GM23338 (cell line): ENCODE results near the gene DCAF10. TPM values are rescaled to one million over a fixed set of nuclear protein-coding genes. Genes with fewer than 3 reads are reported as not detected.

Source experiments
- ATAC-seq: fragments of 200-7000 bp; cut with Tn5 transposase; 3 replicates; pipeline ENCODE4 v1.9.1; 2020
- DNase-seq: peaks from one replicate; pipeline ENCODE4 v3.0.0-alpha.2; 2015; ENCODE audit warnings: low spot score
- H2AFZ ChIP-seq: fragments of 200-600 bp; sonication (generic); 2 replicates; pipeline ENCODE4 v1.8.0; 2016; ENCODE audit warnings: antibody characterized with exemption, mild to moderate bottlenecking, moderate library complexity
- H3F3A ChIP-seq: fragments of 200-600 bp; sonication (generic); replicated peaks from 2 replicates; pipeline ENCODE4 v1.8.0; 2017; ENCODE audit warnings: antibody characterized with exemption, mixed run types, low read depth
- H3K27ac ChIP-seq: fragments of 200-600 bp; sonication (generic); 2 replicates; pipeline ENCODE4 v1.6.1; 2016; ENCODE audit warnings: low read depth
- H3K27me3 ChIP-seq: fragments of 200-600 bp; sonication (generic); 2 replicates; pipeline ENCODE4 v1.8.0; 2016; ENCODE audit warnings: mild to moderate bottlenecking, mixed run types, moderate library complexity; ENCODE audit not compliant: insufficient read depth
- H3K36me3 ChIP-seq: fragments of 200-600 bp; sonication (generic); 2 replicates; pipeline ENCODE4 v1.8.0; 2016; ENCODE audit warnings: mild to moderate bottlenecking; ENCODE audit not compliant: insufficient read depth
- H3K4me1 ChIP-seq: fragments of 200-600 bp; sonication (generic); 2 replicates; pipeline ENCODE4 v1.8.0; 2016; ENCODE audit warnings: mild to moderate bottlenecking, moderate library complexity; ENCODE audit not compliant: insufficient read depth
- H3K4me2 ChIP-seq: fragments of 200-600 bp; sonication (generic); 2 replicates; pipeline ENCODE4 v1.7.1; 2017; ENCODE audit warnings: mixed run types
- H3K4me3 ChIP-seq: fragments of 200-600 bp; sonication (generic); 2 replicates; pipeline ENCODE4 v1.6.1; 2016; ENCODE audit warnings: mixed run types
- H3K79me2 ChIP-seq: fragments of 200-600 bp; sonication (generic); replicated peaks from 2 replicates; pipeline ENCODE4 v1.8.0; 2017; ENCODE audit warnings: mild to moderate bottlenecking; ENCODE audit not compliant: insufficient read depth
- H3K9me2 ChIP-seq: fragments of 200-600 bp; sonication (generic); 2 replicates; pipeline ENCODE4 v1.8.0; 2017; ENCODE audit not compliant: insufficient read depth
- H4K20me1 ChIP-seq: fragments of 200-600 bp; sonication (generic); replicated peaks from 2 replicates; pipeline ENCODE4 v1.8.0; 2017; ENCODE audit warnings: mild to moderate bottlenecking; ENCODE audit not compliant: insufficient read depth
- H3K27ac Mint-ChIP-seq: 2 replicates; pipeline ENCODE4 v1.8.0; 2020; ENCODE audit warnings: inconsistent platforms, mild to moderate bottlenecking, moderate library complexity, mixed read lengths
- H3K27me3 Mint-ChIP-seq: 3 replicates; pipeline ENCODE4 v1.8.0; 2022; ENCODE audit warnings: low read depth, mild to moderate bottlenecking, moderate library complexity, mixed read lengths, inconsistent platforms; ENCODE audit not compliant: insufficient read depth, poor library complexity
- H3K36me3 Mint-ChIP-seq: 3 replicates; pipeline ENCODE4 v1.8.0; 2021; ENCODE audit warnings: low read depth, mild to moderate bottlenecking, inconsistent platforms, moderate library complexity, mixed read lengths
- H3K4me1 Mint-ChIP-seq: 3 replicates; pipeline ENCODE4 v1.8.0; 2020; ENCODE audit warnings: mild to moderate bottlenecking, inconsistent platforms, mixed read lengths
- H3K4me3 Mint-ChIP-seq: 3 replicates; pipeline ENCODE4 v1.8.0; 2021; ENCODE audit warnings: moderate library complexity, mild to moderate bottlenecking, inconsistent platforms, mixed read lengths
- H3K9me3 Mint-ChIP-seq: 3 replicates; pipeline ENCODE4 v1.8.0; 2020; ENCODE audit warnings: moderate library complexity, mild to moderate bottlenecking, inconsistent platforms, mixed read lengths
- CREB1 ChIP-seq: fragments of 250-450 bp; sonication (Bioruptor Pico); IDR thresholded peaks from 2 replicates; pipeline ENCODE4 v1.5.0; 2020; ENCODE audit warnings: low read depth, mild to moderate bottlenecking, moderate library complexity
- CTCF ChIP-seq, 2 experiments: fragments of 200-600 bp in 1 of 2; sonication (generic) in 1 of 2; conservative IDR thresholded peaks; 2 replicates each; pipeline versions ENCODE4 v1.5.1 to v1.6.1; 2016 to 2017; ENCODE audit warnings: antibody characterized with exemption in 2 of 2, low read depth in 2 of 2, mild to moderate bottlenecking in 2 of 2, moderate library complexity in 1 of 2
- ETS1 ChIP-seq: IDR thresholded peaks from 2 replicates; pipeline ENCODE4 v1.6.1; 2016; ENCODE audit warnings: antibody characterized with exemption
- EZH2phosphoT487 ChIP-seq: fragments of 200-600 bp; sonication (generic); IDR thresholded peaks from one replicate; pipeline ENCODE4 v1.8.1; 2018; ENCODE audit warnings: antibody characterized with exemption; ENCODE audit not compliant: unreplicated experiment
- STAT1 ChIP-seq: IDR thresholded peaks from one replicate; pipeline ENCODE4 v1.6.1; 2016; ENCODE audit warnings: antibody characterized with exemption; ENCODE audit not compliant: unreplicated experiment
- ZNF331 ChIP-seq: fragments of 250-450 bp; sonication (Bioruptor Pico); IDR thresholded peaks from 2 replicates; pipeline ENCODE4 v1.5.0; 2020; ENCODE audit warnings: low read depth, mild to moderate bottlenecking, moderate library complexity
- polyA plus RNA-seq: library from polyadenylated mRNA; unstranded; fragments of >200 nt; fragmentation: Nextera tagmentation; extraction: Ambion mirVana; gene quantifications from 2 replicates; pipeline ENCODE4 v1.2.1, GENCODE V29; 2016
- total RNA-seq: library from RNA; depleted of rRNA; stranded (reverse); fragments of >200 nt; shearing (Covaris generic); gene quantifications from 2 replicates; pipeline ENCODE4 v1.2.3, GENCODE V29; 2014
- TF ChIP-seq, protein P1 (sequence below): IDR thresholded peaks from one replicate; pipeline ENCODE4 v1.6.1; 2018; ENCODE audit warnings: antibody characterized with exemption; ENCODE audit not compliant: unreplicated experiment

The DCAF10 gene
- total and polyA plus RNA-seq, 2 experiments from 2014 or later, result 6.6 to 11.5 TPM

- TF ChIP-seq, protein P1, sequence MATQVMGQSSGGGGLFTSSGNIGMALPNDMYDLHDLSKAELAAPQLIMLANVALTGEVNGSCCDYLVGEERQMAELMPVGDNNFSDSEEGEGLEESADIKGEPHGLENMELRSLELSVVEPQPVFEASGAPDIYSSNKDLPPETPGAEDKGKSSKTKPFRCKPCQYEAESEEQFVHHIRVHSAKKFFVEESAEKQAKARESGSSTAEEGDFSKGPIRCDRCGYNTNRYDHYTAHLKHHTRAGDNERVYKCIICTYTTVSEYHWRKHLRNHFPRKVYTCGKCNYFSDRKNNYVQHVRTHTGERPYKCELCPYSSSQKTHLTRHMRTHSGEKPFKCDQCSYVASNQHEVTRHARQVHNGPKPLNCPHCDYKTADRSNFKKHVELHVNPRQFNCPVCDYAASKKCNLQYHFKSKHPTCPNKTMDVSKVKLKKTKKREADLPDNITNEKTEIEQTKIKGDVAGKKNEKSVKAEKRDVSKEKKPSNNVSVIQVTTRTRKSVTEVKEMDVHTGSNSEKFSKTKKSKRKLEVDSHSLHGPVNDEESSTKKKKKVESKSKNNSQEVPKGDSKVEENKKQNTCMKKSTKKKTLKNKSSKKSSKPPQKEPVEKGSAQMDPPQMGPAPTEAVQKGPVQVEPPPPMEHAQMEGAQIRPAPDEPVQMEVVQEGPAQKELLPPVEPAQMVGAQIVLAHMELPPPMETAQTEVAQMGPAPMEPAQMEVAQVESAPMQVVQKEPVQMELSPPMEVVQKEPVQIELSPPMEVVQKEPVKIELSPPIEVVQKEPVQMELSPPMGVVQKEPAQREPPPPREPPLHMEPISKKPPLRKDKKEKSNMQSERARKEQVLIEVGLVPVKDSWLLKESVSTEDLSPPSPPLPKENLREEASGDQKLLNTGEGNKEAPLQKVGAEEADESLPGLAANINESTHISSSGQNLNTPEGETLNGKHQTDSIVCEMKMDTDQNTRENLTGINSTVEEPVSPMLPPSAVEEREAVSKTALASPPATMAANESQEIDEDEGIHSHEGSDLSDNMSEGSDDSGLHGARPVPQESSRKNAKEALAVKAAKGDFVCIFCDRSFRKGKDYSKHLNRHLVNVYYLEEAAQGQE, result no peak
- no peak for TF ChIP-seq ZNF331 (CRISPR knock-in tag)
Measured at GRCh38 chr9:37760416-37761161, 40.0 kb upstream of the DCAF10 start (continued).

- Histone ChIP-seq H3K4me2 (no peak overlapping the region), H3K9me2 (no peaks in the 10 kb centered on the region), H4K20me1 (no peaks in the 10 kb centered on the region; the same call in none of the 2 replicates), H3K27ac (no peak overlapping the region), H3F3A (no peaks in the 10 kb centered on the region), H3K27me3 (no peaks in the 10 kb centered on the region), H2AFZ (no peak overlapping the region), H3K4me3 (no peak overlapping the region), H3K79me2 (no peaks in the 10 kb centered on the region), H3K36me3 (no peaks in the 10 kb centered on the region), H3K4me1 (no peaks in the 10 kb centered on the region)
- H3K36me3 Mint-ChIP-seq, result peaks cover 13% of the 10 kb centered on the region; the same call in 2 of the 3 replicates
- no peak for DNase-seq
- no peaks in the 10 kb centered on the region for H3K27me3 Mint-ChIP-seq
- H3K4me1 Mint-ChIP-seq, result no peaks in the 10 kb centered on the region
- H3K27ac Mint-ChIP-seq, result peak overlapping the region; percentile 61
- no peak overlapping the region for H3K4me3 Mint-ChIP-seq
- 0 out of 3 replicates have a peak, but pooled peaks cover 3% of the 10 kb centered on the region for H3K9me3 Mint-ChIP-seq
- no peak for ATAC-seq
- no peak for TF ChIP-seq CREB1 (CRISPR knock-in tag)
- TF ChIP-seq ETS1, result no peak
- TF ChIP-seq, protein P1, result no peak
- no peak for TF ChIP-seq CTCF (conservative IDR thresholded peaks at IDR 0.05; ENCODE audit: low read depth in 2 of 2)
- no peak for TF ChIP-seq EZH2phosphoT487
- TF ChIP-seq STAT1, result no peak
Measured at GRCh38 chr9:37761511-37761910, 39.1 kb upstream of the DCAF10 start.
